Activated T-helper 9 cell treated with anti-CD3 and anti-CD28 coated beads, Interleukin-2, amount 50 U/mL, for 16 hours (primary cell): ENCODE measurements around the gene COL6A2.
"Not testable (repeated sequence)": the region's sequence is repeated elsewhere in the genome, so short reads cannot be mapped to it uniquely, and the experiment has no call there.

Experiments
- DNase-seq: peaks from one replicate; pipeline ENCODE4 v3.0.0-alpha.2; 2020; ENCODE audit warnings: low read depth

The COL6A2 gene

GRCh38 chr21:46144464-46145070 lies 46.7 kb downstream of the COL6A2 start:
- DNase-seq = no peak

DNA sequence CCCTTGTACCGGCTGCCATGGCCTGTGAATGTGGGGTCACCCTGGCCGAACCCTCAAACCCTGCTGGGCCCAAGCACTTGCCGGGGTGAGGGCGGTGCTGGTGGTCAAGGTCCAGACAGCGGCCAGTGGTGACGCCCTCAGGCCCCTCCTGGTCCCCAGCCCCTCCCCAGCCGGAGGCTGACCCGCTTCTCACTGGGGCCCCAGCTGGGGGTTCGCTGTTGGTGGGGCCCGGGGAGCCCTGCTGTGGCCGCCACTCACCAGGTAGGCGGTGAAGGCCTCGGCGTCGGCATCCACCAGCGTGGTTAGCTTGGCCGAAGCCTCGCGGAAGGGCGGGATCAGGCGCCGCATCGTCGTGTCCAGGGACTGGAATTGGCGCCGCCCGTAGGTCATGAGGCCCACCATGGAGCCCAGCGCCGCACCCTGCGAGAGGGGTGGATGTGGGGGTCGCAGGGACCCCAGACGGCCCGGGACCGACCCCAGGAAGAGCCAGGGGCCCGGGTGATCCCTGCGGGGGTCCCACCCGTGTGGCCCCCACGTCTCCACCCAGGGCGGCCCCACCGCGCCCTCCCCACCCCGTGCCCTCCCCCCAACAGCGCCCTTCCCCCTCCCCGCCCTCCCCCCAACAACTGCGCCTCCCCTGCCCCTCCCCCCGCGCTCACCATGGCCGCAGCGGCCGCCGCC lies 47.4 kb downstream of the COL6A2 start:
- no peak for DNase-seq

DNA sequence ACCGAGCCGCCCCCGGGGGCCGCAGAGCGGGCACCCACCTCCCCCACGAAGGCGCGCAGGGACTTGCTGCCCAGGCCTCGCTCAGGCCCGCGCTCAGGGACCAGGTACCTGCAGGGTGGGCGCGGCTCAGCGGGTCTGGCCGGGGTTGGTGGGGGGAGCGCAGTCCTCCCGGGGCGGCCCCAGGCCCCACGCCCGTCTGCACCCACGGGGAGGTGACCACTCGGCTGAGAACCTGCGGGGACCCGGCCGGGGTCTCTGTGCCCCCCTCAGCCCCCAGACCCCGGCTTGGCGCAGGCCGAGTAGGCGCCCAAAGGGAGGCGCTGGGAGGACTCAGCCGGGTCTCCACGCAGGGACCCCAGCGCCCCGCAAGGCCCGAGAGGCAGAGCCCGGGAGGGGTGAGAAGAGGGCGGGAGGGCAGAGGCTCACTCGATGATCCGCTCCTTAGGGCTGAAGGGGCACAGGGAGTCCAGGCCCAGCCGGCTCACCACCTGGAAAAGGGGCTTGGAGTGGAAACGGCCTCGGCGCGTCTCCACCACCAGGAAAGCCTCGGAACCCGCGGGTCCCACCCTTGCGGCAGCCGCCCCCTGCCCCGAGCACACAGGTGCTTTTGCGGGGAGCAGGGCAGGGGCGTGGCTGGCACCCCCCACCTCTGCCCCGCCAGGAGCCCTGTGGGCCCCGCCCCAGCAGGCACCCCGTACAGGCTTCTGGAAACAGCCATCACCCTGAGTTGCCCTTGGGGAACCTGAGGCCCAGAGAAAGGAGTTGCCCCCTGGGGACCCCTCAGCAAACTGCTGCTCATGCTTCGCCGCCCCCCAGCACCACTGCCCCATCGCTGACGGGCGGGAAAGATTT lies 48.2 kb downstream of the COL6A2 start:
- no peak for DNase-seq

DNA sequence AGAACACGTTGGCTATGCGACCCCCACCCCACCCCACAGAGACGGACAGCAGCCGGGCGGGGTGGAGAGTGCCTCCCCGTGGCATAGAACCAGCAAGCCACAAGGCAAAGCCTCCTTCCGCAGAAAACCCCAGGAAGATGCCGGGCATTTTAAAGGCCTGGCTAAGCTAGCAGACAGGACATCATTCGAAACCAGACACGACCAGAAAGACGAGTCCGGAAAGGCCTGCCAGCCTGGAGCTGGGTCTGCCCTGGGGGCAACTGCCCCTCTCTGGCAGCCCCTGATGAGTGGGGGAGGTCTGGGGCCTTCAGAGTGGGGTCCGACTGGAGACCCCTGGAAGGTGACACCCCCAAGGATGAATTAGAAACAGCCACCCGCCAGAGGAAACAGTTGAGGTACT lies 48.9 kb downstream of the COL6A2 start:
- DNase-seq = no peak

DNA sequence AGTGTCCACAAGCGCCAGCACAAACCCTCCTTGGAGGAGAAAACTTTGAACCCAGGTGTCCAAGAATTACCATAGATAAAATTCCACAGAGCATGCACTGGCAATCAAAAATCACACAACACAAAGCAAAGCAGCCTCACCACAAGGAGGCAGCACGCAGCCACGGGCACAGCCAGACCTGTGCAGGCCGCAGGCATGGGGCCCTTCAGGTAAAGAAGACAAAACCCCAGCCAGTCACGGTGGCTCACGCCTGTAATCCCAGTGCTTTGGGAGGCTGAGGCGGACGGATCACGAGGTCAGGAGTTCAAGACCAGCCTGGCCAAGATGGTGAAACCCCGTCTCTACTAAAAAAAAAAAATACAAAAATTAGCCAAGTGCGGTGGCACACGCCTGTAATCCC lies 49.5 kb downstream of the COL6A2 start:
- DNase-seq = not testable (repeated sequence)

GRCh38 chr21:46148106-46148505 lies 50.2 kb downstream of the COL6A2 start:
- no peak for DNase-seq

- no peak for DNase-seq
These were observed 51.4 kb downstream of the COL6A2 start for GRCh38 chr21:46149205-46149901.

GRCh38 chr21:46150073-46150472 lies 52.2 kb downstream of the COL6A2 start:
- DNase-seq = no peak

GRCh38 chr21:46150491-46151121 lies 52.7 kb downstream of the COL6A2 start:
- no peak for DNase-seq

- DNase-seq = no peak
These were observed 53.5 kb downstream of the COL6A2 start for GRCh38 chr21:46151261-46151988.

DNA sequence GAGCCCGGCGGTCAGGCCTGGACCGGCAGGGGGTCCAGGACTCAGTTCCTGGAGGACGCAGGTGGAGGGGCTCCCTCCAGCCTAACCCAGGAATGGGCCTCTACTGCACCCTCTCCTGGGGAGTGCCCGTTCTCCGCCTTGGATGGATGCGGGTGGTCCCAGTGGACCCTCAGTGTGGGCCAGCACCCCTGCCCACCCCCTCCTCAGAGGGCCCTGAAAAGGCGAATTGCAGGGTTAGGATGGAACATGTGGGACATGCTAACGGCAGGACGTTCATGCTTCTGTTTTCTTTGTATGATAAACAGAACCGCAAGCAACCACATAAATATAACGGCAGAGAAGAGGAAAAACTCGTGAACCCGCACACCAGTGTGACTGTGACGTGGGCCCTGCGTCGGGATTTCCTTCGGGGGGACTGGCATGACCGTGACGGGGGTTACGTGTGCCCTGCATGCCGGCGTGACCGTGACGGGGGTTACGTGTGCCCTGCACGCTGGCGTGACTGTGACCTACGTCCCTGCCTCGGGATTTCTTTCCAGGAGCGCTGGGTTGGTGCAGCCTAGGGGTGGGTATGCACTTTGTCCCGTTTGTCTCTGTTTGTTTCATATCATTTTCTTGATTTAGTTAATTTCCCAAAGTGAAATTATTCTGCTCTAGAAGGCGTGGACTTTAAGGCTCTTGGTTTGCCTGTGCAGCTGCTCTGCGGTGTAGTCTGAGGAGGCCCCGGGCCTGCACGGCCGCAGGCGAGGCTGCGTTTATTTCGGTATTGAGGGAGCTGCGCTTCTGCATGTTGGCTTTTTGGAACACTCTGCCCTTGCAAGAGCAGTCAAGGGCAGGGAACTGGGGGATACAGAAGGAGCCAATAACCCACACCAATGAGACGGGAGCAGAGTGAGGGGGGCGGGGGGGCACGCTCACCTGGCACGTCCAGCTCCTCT lies 54.3 kb downstream of the COL6A2 start:
- DNase-seq = no peak

DNA sequence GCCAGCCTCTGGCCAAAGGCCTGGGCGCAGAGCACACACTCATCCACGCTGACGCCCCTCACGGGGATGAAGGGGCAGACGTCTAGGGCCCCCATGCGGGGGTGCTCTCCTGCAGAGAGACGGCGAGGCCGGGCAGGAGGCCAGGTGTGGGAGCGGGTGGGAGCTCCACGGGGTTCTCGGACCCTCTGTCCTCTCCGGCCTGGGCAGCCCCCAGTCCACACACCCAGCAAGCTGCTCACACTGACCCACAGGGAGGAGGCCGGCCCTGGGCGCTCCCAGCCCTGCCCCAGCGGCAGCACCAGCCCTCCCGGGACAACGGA lies 55.0 kb downstream of the COL6A2 start:
- no peak for DNase-seq

GRCh38 chr21:46153247-46154154 lies 55.6 kb downstream of the COL6A2 start:
- no peak for DNase-seq

- DNase-seq = no peak
These were observed 56.4 kb downstream of the COL6A2 start for GRCh38 chr21:46154155-46154954.

DNA sequence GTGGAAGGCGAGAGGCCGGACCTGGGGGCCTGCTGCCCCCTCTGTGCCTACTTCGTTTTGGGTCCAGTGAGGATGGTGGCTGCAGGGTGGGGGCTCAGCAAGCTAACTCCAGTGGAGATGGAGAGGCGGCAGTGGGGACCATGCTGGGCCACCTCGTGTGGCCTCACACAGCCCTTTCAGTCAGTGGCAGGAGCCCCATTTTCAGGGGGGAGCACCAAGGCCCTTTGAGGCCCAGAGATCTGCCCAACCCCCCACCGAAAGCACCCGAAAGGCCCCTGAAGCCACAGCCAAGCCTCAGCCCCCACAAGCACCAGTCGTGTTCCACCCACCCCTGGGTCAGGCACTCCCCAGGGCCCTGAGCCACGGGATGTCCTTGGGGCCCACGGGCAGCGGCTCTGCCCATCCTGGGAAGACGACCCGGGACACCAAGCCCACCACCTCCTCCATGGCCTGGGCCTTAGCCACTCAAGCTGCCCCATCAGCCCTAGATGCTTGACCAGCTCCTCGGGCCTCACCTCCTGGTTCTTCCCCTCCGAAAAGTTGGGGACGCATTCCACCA lies 57.1 kb downstream of the COL6A2 start:
- DNase-seq = no peak

GRCh38 chr21:46155514-46156377 lies 57.8 kb downstream of the COL6A2 start, which contains the start of gene FTCD:
FTCD (minus strand) TSS chr21:46155579; CDS start chr21:46155523, 56 bp downstream.
- DNase-seq = no peak

- DNase-seq = no peak
These were observed 58.4 kb downstream of the COL6A2 start for GRCh38 chr21:46156378-46156645.
